GM04503 (cell line): ENCODE data around the gene DENND2C.

Source experiments
- DNase-seq: peaks from one replicate; pipeline ENCODE4 v3.0.0-alpha.2; 2012; ENCODE audit warnings: low read depth

Gene DENND2C

GRCh38 chr1:114669562-114670082 is at the start of gene DENND2C:
TSS of gene DENND2C (minus strand) at chr1:114670049. CDS start at chr1:114625984, 44,065 bp downstream.
- DNase-seq, result peak; percentile 10

GRCh38 chr1:114719424-114719787 is 49.6 kb upstream of the DENND2C start:
- no peak for DNase-seq

- no peak for DNase-seq
Observed at GRCh38 chr1:114718661-114719423, 49.0 kb upstream of the DENND2C start.

- peak; percentile 41 for DNase-seq
Observed at GRCh38 chr1:114716304-114717170, 46.7 kb upstream of the DENND2C start, which contains the start of gene NRAS. TSS of gene NRAS (minus strand) at chr1:114716771. CDS start at chr1:114716160, 611 bp downstream.

GRCh38 chr1:114715952-114716303 is 46.1 kb upstream of the DENND2C start:
- no peak for DNase-seq

GRCh38 chr1:114712977-114713376 is 43.1 kb upstream of the DENND2C start:
- DNase-seq, result no peak

GRCh38 chr1:114710360-114710759 is 40.5 kb upstream of the DENND2C start:
- no peak for DNase-seq

GRCh38 chr1:114707604-114708003 is 37.8 kb upstream of the DENND2C start:
- DNase-seq, result no peak

- no peak for DNase-seq
Observed at GRCh38 chr1:114703242-114703641, 33.4 kb upstream of the DENND2C start.

GRCh38 chr1:114702737-114703136 is 32.9 kb upstream of the DENND2C start:
- no peak for DNase-seq

- no peak for DNase-seq
Observed at GRCh38 chr1:114701931-114702330, 32.1 kb upstream of the DENND2C start.

GRCh38 chr1:114700036-114700600 is 30.3 kb upstream of the DENND2C start:
- no peak for DNase-seq

- no peak for DNase-seq
Observed at GRCh38 chr1:114696810-114697209, 27.0 kb upstream of the DENND2C start.

- DNase-seq, result no peak
Observed at GRCh38 chr1:114695430-114696058, 25.7 kb upstream of the DENND2C start, which contains the start of gene AMPD1. TSS of gene AMPD1 (minus strand) at chr1:114695546. CDS start at chr1:114695471, 75 bp downstream.

- DNase-seq, result no peak
Observed at GRCh38 chr1:114694540-114695310, 24.9 kb upstream of the DENND2C start.

GRCh38 chr1:114692947-114693346 is 23.1 kb upstream of the DENND2C start:
- DNase-seq, result no peak

- DNase-seq, result no peak
Observed at GRCh38 chr1:114691061-114691460, 21.2 kb upstream of the DENND2C start.

GRCh38 chr1:114690148-114690547 is 20.3 kb upstream of the DENND2C start:
- DNase-seq, result no peak

- no peak for DNase-seq
Observed at GRCh38 chr1:114688526-114688925, 18.7 kb upstream of the DENND2C start.

- DNase-seq, result no peak
Observed at GRCh38 chr1:114685851-114686250, 16.0 kb upstream of the DENND2C start.

- DNase-seq, result no peak
Observed at GRCh38 chr1:114677691-114678090, 7.8 kb upstream of the DENND2C start.
